HG03354 (cell line): Measurements from ENCODE around the gene DAP.

Source experiments
- ATAC-seq: cut with Tn5 transposase; IDR thresholded peaks from one replicate; pipeline ENCODE4 v1.9.1; 2021; ENCODE audit warnings: mild to moderate bottlenecking; ENCODE audit not compliant: unreplicated experiment, poor library complexity, severe bottlenecking

Gene DAP

GRCh38 chr5:10662083-10662482 lies 99.0 kb downstream of the DAP start:
- no peak for ATAC-seq

GRCh38 chr5:10661401-10661800 lies 99.6 kb downstream of the DAP start:
- no peak for ATAC-seq

- ATAC-seq: no peak
These were observed 100.2 kb downstream of the DAP start for GRCh38 chr5:10660720-10661387.

- no peak for ATAC-seq
These were observed 100.9 kb downstream of the DAP start for GRCh38 chr5:10660135-10660534.

- ATAC-seq: no peak
These were observed 102.8 kb downstream of the DAP start for GRCh38 chr5:10658265-10658664.

GRCh38 chr5:10655972-10656830 lies 104.8 kb downstream of the DAP start:
- ATAC-seq: no peak

GRCh38 chr5:10655161-10655971 lies 105.7 kb downstream of the DAP start:
- no peak for ATAC-seq

- ATAC-seq: no peak
These were observed 106.5 kb downstream of the DAP start for GRCh38 chr5:10654566-10654965.

- no peak for ATAC-seq
These were observed 107.2 kb downstream of the DAP start for GRCh38 chr5:10653751-10654400.

GRCh38 chr5:10653043-10653442 lies 108.0 kb downstream of the DAP start:
- no peak for ATAC-seq

GRCh38 chr5:10652606-10653005 lies 108.4 kb downstream of the DAP start:
- ATAC-seq: no peak

- ATAC-seq: no peak
These were observed 108.9 kb downstream of the DAP start for GRCh38 chr5:10652151-10652550.

GRCh38 chr5:10649666-10650380 lies 111.2 kb downstream of the DAP start:
- ATAC-seq: no peak

- no peak for ATAC-seq
These were observed 112.0 kb downstream of the DAP start for GRCh38 chr5:10648806-10649665.

- no peak for ATAC-seq
These were observed 113.4 kb downstream of the DAP start for GRCh38 chr5:10647640-10648039.

GRCh38 chr5:10645671-10646070 lies 115.4 kb downstream of the DAP start:
- ATAC-seq: no peak

GRCh38 chr5:10645146-10645545 lies 115.9 kb downstream of the DAP start:
- ATAC-seq: no peak

- no peak for ATAC-seq
These were observed 116.8 kb downstream of the DAP start for GRCh38 chr5:10644192-10644591.
